ENCODE data around the gene MAGI2. TPM values are rescaled to one million over a fixed set of nuclear protein-coding genes. Genes with fewer than 3 reads are reported as not detected.

MAGI2 gene
- total and polyA plus RNA-seq, 2 experiments from 2014 or later = 3.5 to 4.1 TPM

DNA sequence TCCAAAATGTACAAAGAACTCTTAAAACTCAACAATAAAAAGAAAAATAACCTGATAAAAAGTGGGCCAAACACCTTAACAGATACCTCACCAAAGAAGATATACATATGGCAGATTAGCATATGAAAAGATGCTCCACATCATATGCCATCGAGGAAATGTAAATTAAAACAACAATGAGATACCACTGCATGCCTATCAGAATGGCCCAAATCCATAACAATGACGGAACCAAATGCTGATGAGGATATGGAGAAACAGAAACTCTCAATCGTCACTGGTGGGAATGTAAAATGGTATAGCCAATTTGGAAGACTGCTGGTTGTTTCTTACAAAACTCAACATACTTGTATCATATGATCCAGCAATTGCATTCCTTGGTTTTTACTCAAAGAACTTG, 1335.0 kb downstream of the MAGI2 start:
- H3K27ac ChIP-seq = no peak overlapping the region
- H2AFZ ChIP-seq = no peak overlapping the region

DNA sequence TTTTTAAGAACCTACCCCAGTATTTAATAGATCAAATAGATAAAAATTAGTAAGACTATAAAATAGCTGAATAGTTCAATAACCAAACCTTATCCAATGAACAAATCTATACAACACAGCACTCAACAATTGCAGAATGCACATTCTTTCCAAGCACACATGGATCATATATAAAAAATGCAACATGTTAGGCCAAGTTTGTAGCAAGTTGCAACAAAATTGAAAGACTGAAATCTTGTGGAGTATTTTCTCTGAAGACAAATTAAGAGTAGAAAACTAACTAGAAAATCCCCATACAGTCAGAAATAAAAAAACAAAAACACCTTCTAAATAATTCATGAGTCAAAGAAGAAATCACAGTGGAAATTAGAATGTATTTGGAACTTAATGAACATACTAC, 1337.6 kb downstream of the MAGI2 start:
- no peaks in the 10 kb centered on the region for H3K27me3 ChIP-seq (replicated peaks; ENCODE audit: insufficient read depth)
- H3F3A ChIP-seq (ENCODE audit: insufficient read depth) = no peaks in the 10 kb centered on the region
- no peak overlapping the region for H3K27ac ChIP-seq
- H3K36me3 ChIP-seq (ENCODE audit: low read depth) = no peaks in the 10 kb centered on the region
- in situ Hi-C loops (cut with MboI) = no loop called here
- no peak for TF ChIP-seq EZH2phosphoT487 (IDR thresholded peaks at IDR 0.05; ENCODE audit: insufficient read depth, low read depth)
- TF ChIP-seq EZH2 (IDR thresholded peaks at IDR 0.05; ENCODE audit: insufficient read depth, poor library complexity, severe bottlenecking) = no peak
- H3K79me2 ChIP-seq (ENCODE audit: insufficient read depth) = no peaks in the 10 kb centered on the region
- H3K9me3 ChIP-seq (ENCODE audit: low read depth) = no peaks in the 10 kb centered on the region
- no peaks in the 10 kb centered on the region for H3K9me2 ChIP-seq (ENCODE audit: insufficient read depth)
- no peak overlapping the region for H3K9ac ChIP-seq
- no peak for DNase-seq
- H3K4me1 ChIP-seq (ENCODE audit: insufficient read depth) = no peaks in the 10 kb centered on the region
- H2AFZ ChIP-seq = no peak overlapping the region
- H3K4me3 ChIP-seq = no peak overlapping the region
- no peak overlapping the region for H3K4me2 ChIP-seq (ENCODE audit: unreplicated experiment)
- no peaks in the 10 kb centered on the region for H4K20me1 ChIP-seq (ENCODE audit: insufficient read depth)

More for the DNA sequence above, 1335.0 kb downstream of the MAGI2 start:
- Histone ChIP-seq H3K9me2 (ENCODE audit: insufficient read depth) (no peaks in the 10 kb centered on the region), H3K4me1 (ENCODE audit: insufficient read depth) (no peaks in the 10 kb centered on the region), H3F3A (ENCODE audit: insufficient read depth) (no peaks in the 10 kb centered on the region), H3K27me3 (replicated peaks; ENCODE audit: insufficient read depth) (no peaks in the 10 kb centered on the region), H3K4me3 (no peak overlapping the region), H3K9me3 (ENCODE audit: low read depth) (no peaks in the 10 kb centered on the region), H3K9ac (no peak overlapping the region), H4K20me1 (ENCODE audit: insufficient read depth) (no peaks in the 10 kb centered on the region), H3K36me3 (ENCODE audit: low read depth) (no peaks in the 10 kb centered on the region), H3K4me2 (ENCODE audit: unreplicated experiment) (no peak overlapping the region), H3K79me2 (ENCODE audit: insufficient read depth) (no peaks in the 10 kb centered on the region)
- in situ Hi-C loops (cut with MboI) = no loop called here
- no peak for DNase-seq
- TF ChIP-seq EZH2phosphoT487 (IDR thresholded peaks at IDR 0.05; ENCODE audit: insufficient read depth, low read depth) = no peak
- no peak for TF ChIP-seq EZH2 (IDR thresholded peaks at IDR 0.05; ENCODE audit: insufficient read depth, poor library complexity, severe bottlenecking)
- WGBS, 2 experiments (ENCODE audit: low coverage in 1 of 2, low lambda C conversion rate in 2 of 2, missing lambda C conversion rate in 2 of 2) = 31 to 34% methylated on average over 3 of the region's 3 CpGs

DNA sequence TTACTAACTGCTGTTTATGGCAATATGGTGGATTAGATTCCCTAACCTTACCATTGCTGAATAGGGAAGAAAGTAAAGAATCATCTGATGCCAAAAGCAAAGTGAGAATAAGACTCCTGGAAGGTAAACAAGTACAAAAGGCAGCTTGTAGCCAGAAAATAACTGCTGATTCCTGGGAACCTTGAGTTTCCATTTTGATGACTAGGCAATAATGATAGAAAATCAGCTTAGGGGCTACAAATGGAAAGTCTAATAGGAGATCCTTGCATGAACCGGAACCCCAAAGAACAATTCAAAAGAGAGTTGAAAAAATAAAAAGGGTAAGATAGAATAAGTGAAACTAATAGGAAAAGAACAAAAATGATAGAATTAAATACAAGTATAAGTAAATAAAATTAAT, 1338.5 kb downstream of the MAGI2 start:
- Histone ChIP-seq H4K20me1 (ENCODE audit: insufficient read depth) (no peaks in the 10 kb centered on the region), H3K27ac (no peak overlapping the region), H3K36me3 (ENCODE audit: low read depth) (no peaks in the 10 kb centered on the region), H3K4me2 (ENCODE audit: unreplicated experiment) (no peak overlapping the region), H3K4me3 (no peak overlapping the region), H3K79me2 (ENCODE audit: insufficient read depth) (no peaks in the 10 kb centered on the region), H3K27me3 (replicated peaks; ENCODE audit: insufficient read depth) (no peaks in the 10 kb centered on the region), H3K9me2 (ENCODE audit: insufficient read depth) (no peaks in the 10 kb centered on the region), H3K9me3 (ENCODE audit: low read depth) (no peaks in the 10 kb centered on the region), H3K4me1 (ENCODE audit: insufficient read depth) (no peaks in the 10 kb centered on the region), H3K9ac (no peak overlapping the region), H2AFZ (no peak overlapping the region), H3F3A (ENCODE audit: insufficient read depth) (no peaks in the 10 kb centered on the region)
- 95 to 100% methylated on average over 1 of the region's 1 CpG for WGBS, 2 experiments (ENCODE audit: low coverage in 1 of 2, low lambda C conversion rate in 2 of 2, missing lambda C conversion rate in 2 of 2)
- DNase-seq = no peak
- TF ChIP-seq EZH2 (IDR thresholded peaks at IDR 0.05; ENCODE audit: insufficient read depth, poor library complexity, severe bottlenecking) = no peak
- no peak for TF ChIP-seq EZH2phosphoT487 (IDR thresholded peaks at IDR 0.05; ENCODE audit: insufficient read depth, low read depth)
- in situ Hi-C loops (cut with MboI) = no loop called here

DNA sequence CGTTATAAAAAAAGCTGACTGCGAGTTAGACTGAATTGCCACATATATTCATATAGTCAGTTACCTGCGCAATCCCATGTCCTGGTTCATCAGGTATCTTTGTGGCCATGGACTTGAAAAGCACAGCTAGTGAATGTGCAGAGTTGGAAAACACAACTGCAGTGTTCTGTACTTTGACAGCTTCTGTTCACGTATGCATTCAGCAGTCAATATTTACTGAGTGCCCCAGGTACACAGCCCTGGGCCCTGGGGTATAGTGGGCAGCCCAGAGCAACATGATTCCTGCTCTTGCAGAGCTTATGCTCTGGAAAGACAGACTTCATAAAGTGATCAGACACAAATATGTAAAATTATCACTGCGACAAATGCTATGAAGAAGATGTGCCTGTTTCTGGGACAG, 1341.0 kb downstream of the MAGI2 start:
- Histone ChIP-seq H3K9me3 (ENCODE audit: low read depth) (no peaks in the 10 kb centered on the region), H3K4me3 (no peak overlapping the region), H3K27ac (no peak overlapping the region), H2AFZ (no peak overlapping the region), H3K9me2 (ENCODE audit: insufficient read depth) (no peaks in the 10 kb centered on the region), H3K4me2 (ENCODE audit: unreplicated experiment) (no peak overlapping the region), H3K27me3 (replicated peaks; ENCODE audit: insufficient read depth) (no peaks in the 10 kb centered on the region), H3K9ac (no peak overlapping the region), H3K36me3 (ENCODE audit: low read depth) (no peaks in the 10 kb centered on the region), H4K20me1 (ENCODE audit: insufficient read depth) (no peaks in the 10 kb centered on the region), H3F3A (ENCODE audit: insufficient read depth) (no peaks in the 10 kb centered on the region), H3K79me2 (ENCODE audit: insufficient read depth) (no peaks in the 10 kb centered on the region), H3K4me1 (ENCODE audit: insufficient read depth) (no peaks in the 10 kb centered on the region)
- in situ Hi-C loops (cut with MboI) = no loop called here
- no peak for DNase-seq
- 93 to 95% methylated on average over 5 of the region's 5 CpGs for WGBS, 2 experiments (ENCODE audit: low coverage in 1 of 2, low lambda C conversion rate in 2 of 2, missing lambda C conversion rate in 2 of 2)
- TF ChIP-seq EZH2 (IDR thresholded peaks at IDR 0.05; ENCODE audit: insufficient read depth, poor library complexity, severe bottlenecking) (no peak), EZH2phosphoT487 (IDR thresholded peaks at IDR 0.05; ENCODE audit: insufficient read depth, low read depth) (no peak)

- Histone ChIP-seq H3K27ac (no peak overlapping the region), H3K9me2 (ENCODE audit: insufficient read depth) (no peaks in the 10 kb centered on the region), H3K27me3 (replicated peaks; ENCODE audit: insufficient read depth) (no peaks in the 10 kb centered on the region), H3K4me1 (ENCODE audit: insufficient read depth) (no peaks in the 10 kb centered on the region), H3K9me3 (ENCODE audit: low read depth) (peaks cover 5% of the 10 kb centered on the region), H3K9ac (no peak overlapping the region), H3K4me3 (no peak overlapping the region), H3F3A (ENCODE audit: insufficient read depth) (no peaks in the 10 kb centered on the region), H2AFZ (no peak overlapping the region), H4K20me1 (ENCODE audit: insufficient read depth) (no peaks in the 10 kb centered on the region), H3K4me2 (ENCODE audit: unreplicated experiment) (no peak overlapping the region), H3K79me2 (ENCODE audit: insufficient read depth) (no peaks in the 10 kb centered on the region), H3K36me3 (ENCODE audit: low read depth) (no peaks in the 10 kb centered on the region)
- TF ChIP-seq EZH2 (IDR thresholded peaks at IDR 0.05; ENCODE audit: insufficient read depth, poor library complexity, severe bottlenecking) (no peak), EZH2phosphoT487 (IDR thresholded peaks at IDR 0.05; ENCODE audit: insufficient read depth, low read depth) (no peak)
- in situ Hi-C loops (cut with MboI) = no loop called here
- no peak for DNase-seq
- 70 to 72% methylated on average over 3 of the region's 3 CpGs for WGBS, 2 experiments (ENCODE audit: low coverage in 1 of 2, low lambda C conversion rate in 2 of 2, missing lambda C conversion rate in 2 of 2)
Measured at GRCh38 chr7:78111386-78111785, 1342.1 kb downstream of the MAGI2 start.
